Choroid plexus epithelial cell (primary cell): ENCODE results near the gene MYO9B.

Experiments
- DNase-seq: peaks from one replicate; pipeline ENCODE4 v3.0.0-alpha.2; 2010; ENCODE audit warnings: low read depth
- H3K4me3 ChIP-seq: 2 replicates; pipeline ENCODE4 v1.5.1; 2011; ENCODE audit warnings: low read depth, mild to moderate bottlenecking, control low read depth, low read length, moderate library complexity
- TF ChIP-seq, protein P1 (sequence below): conservative IDR thresholded peaks from 2 replicates; pipeline ENCODE4 v1.5.1; 2011; ENCODE audit warnings: low read depth, mild to moderate bottlenecking, control low read depth, inconsistent platforms, low read length, moderate library complexity

The MYO9B gene

GRCh38 chr19:17074634-17075034 lies 943 bp upstream of the MYO9B start:
- no peak for DNase-seq
- H3K4me3 ChIP-seq, result peak overlapping the region; percentile 94
- TF ChIP-seq, protein P1, sequence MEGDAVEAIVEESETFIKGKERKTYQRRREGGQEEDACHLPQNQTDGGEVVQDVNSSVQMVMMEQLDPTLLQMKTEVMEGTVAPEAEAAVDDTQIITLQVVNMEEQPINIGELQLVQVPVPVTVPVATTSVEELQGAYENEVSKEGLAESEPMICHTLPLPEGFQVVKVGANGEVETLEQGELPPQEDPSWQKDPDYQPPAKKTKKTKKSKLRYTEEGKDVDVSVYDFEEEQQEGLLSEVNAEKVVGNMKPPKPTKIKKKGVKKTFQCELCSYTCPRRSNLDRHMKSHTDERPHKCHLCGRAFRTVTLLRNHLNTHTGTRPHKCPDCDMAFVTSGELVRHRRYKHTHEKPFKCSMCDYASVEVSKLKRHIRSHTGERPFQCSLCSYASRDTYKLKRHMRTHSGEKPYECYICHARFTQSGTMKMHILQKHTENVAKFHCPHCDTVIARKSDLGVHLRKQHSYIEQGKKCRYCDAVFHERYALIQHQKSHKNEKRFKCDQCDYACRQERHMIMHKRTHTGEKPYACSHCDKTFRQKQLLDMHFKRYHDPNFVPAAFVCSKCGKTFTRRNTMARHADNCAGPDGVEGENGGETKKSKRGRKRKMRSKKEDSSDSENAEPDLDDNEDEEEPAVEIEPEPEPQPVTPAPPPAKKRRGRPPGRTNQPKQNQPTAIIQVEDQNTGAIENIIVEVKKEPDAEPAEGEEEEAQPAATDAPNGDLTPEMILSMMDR, result no peak

DNA sequence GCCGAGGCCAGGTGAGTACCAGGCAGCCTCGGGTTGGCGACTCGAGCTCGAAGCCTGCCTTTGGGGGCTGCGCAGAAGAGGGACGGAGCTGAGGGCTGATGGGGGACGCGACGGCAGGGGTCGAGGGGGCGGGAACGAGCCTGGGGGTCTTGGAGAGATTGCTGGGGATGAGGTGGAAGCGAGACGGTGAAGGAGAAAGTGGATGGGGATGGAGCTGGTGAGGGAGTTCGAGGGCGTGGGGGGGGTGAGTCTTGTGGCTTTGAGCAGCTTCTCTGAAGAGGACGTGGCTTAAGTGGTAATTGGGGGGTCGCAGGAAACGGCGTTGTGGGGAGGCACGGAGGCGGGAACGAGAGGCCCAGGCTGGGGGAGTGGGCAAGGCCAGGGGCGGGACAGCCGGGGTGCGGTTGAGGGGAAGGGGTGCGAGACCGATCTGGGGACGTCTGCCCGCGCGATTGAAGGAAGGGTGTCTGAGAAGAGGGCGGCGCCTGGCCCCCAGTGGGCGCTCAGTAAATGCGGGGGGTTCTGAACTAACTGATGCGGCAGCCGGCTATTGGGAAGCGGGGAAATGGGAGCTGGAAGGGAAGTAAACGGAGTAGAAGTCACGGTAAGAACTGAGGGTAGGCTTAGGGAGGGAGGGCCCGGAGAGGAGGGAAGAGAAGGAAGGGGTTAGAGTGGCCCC lies 426 bp downstream of the MYO9B start:
- TF ChIP-seq, protein P1, result no peak
- DNase-seq, result peak; percentile 27
- peak overlapping the region; percentile 94 for H3K4me3 ChIP-seq

GRCh38 chr19:17076543-17076991 lies 990 bp downstream of the MYO9B start:
- H3K4me3 ChIP-seq, result peak overlapping the region; percentile 94
- no peak for DNase-seq
- TF ChIP-seq, protein P1, result no peak

DNA sequence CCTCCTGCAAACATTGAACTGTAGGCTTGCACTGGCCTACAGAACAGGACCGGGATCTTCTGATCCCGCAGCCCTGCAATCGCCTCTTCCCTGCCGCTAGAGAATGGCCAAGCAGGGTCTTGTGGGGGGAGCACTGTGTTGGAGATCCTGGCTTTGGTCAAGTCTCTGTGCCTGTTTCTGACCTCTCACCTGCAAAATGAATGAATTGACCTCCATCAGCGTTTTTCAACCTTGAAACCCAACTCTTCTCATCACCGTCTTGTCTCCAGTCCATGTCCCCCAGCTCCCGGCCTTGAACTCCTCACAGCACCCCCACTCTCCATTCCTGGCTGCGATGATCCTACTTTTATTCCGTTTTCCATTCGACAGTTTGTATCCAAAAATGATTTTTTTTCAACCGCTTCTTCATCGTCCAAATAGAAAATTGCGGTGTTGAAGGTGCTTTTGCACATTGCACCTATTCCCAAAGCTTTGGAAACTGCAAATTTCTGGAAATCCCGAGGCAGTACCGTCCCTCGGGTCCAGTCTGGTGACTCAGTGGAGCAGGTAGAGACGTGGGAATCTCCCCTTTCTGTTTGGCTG lies 2.0 kb downstream of the MYO9B start:
- TF ChIP-seq, protein P1, result no peak
- no peak for DNase-seq
- H3K4me3 ChIP-seq, result no peak overlapping the region

DNA sequence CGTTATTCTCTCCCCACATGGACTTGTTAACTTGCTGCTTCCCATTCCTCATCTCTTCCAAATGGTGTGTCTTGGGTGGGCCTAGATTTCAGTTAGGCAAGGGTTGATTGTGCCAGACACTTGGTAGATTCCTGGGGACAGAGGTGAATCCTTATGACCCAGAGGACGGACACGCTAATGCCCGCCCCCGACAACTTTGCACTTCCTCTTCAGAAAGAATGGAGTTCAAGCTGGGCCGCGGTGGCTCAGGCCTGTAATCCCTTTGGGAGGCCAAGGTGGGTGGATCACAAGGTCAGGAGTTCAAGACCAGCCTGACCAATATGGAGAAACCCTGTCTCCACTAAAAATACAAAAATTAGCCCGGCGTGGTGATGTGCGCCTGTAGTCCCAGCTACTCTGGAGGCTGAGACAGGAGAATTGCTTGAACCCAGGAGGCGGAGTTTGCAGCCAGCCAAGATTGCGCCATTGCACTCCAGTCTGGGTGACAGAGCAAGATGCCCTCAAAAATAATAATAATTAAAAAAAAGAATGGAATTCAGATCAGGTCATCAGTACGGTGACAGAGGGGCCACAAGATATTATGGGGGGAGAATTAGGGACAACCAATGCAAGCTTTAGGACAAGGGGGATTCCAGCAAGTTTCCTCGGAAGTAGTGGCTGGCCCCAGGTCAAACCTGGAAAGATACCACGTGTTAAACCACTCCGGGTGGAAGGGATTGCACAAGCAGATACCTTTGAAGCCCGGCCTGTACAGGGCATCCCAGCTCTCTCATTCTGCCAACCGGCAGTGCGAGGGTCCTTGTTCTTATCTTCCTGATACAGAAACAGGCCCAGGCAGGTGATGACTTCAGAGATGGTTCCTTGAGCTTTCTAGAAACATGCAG lies 2.7 kb downstream of the MYO9B start:
- no peak overlapping the region for H3K4me3 ChIP-seq
- TF ChIP-seq, protein P1, result no peak
- DNase-seq, result peak; percentile 17

GRCh38 chr19:17078920-17079709 lies 3.5 kb downstream of the MYO9B start:
- DNase-seq, result peak; percentile 21

More at GRCh38 chr19:17078920-17079709, 3.5 kb downstream of the MYO9B start:
- H3K4me3 ChIP-seq, result peak overlapping the region; percentile 60
- TF ChIP-seq, protein P1, result no peak
